GM12872 (cell line): ENCODE measurements around the gene E2F7.

Source experiments
- TF ChIP-seq, protein P1 (sequence below): IDR thresholded peaks from 3 replicates; pipeline ENCODE4 v1.5.1; 2011; ENCODE audit warnings: low read depth, mild to moderate bottlenecking, low read length, moderate library complexity; ENCODE audit not compliant: insufficient read depth

The E2F7 gene

GRCh38 chr12:77102123-77102522 is 36.8 kb upstream of the E2F7 start:
- TF ChIP-seq, protein P1, sequence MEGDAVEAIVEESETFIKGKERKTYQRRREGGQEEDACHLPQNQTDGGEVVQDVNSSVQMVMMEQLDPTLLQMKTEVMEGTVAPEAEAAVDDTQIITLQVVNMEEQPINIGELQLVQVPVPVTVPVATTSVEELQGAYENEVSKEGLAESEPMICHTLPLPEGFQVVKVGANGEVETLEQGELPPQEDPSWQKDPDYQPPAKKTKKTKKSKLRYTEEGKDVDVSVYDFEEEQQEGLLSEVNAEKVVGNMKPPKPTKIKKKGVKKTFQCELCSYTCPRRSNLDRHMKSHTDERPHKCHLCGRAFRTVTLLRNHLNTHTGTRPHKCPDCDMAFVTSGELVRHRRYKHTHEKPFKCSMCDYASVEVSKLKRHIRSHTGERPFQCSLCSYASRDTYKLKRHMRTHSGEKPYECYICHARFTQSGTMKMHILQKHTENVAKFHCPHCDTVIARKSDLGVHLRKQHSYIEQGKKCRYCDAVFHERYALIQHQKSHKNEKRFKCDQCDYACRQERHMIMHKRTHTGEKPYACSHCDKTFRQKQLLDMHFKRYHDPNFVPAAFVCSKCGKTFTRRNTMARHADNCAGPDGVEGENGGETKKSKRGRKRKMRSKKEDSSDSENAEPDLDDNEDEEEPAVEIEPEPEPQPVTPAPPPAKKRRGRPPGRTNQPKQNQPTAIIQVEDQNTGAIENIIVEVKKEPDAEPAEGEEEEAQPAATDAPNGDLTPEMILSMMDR, result no peak

DNA sequence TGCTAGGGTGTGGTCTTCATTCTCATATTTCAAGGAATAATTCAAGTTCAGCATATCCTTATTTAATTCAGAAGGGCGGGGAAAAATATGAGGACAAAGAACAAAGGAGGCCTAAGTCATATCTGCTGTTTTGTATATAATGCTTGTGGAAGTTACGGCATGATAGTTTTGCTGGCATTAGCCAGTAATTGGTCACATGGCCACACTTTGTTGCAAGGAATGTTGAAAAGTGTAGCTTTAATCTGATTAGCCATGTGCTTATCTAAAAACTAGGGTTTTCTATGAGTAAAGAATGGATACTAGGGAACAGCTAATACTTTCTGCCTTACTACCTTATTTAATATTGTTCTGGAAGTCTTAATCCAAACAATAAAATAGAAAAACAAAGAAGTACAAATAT is 34.4 kb upstream of the E2F7 start:
- TF ChIP-seq, protein P1, result no peak

GRCh38 chr12:77097846-77098245 is 32.5 kb upstream of the E2F7 start:
- TF ChIP-seq, protein P1, result no peak

DNA sequence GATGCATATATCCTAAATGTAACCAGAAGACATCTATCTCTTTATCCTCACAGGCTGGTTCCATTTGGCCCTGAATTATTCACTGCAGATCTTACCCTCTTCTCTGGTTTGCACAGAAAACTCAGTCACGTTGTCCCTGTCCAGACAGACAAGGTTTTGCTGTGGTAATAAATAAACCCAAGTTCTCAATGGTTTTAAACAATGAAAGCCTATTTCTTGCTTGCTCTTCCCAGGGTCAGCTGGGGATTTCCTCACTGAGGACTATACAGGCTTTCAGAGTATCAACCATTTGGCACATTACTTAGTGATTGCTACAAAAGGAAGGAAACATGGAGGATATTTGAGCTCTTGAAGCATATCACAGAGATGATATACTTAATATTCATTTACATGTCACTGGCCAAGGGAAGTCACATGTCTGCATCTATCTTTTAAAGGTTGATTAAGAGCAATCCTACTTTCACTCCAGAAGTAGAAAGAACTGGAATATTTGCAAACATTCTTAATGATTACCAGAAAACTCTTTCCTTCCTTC is 24.4 kb upstream of the E2F7 start:
- TF ChIP-seq, protein P1, result no peak

DNA sequence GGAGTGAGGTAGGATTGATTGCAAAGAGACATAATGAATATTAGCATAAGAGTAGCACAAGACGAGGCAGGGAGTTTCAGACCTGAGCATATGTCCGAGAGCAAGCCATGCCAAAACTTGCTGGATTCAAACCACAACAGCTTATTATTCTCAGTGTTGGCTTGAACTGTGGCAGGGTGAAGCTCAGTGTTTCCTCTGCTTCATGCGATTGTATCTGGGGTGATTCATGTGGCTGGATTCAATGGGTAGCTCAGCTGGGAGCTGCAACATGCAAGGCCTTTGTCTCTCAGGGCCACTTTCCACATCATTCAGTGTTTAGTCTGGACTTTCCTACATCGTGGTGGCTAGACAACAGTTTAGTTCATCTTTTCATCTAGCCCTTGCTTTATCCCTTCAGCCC is 22.1 kb upstream of the E2F7 start:
- TF ChIP-seq, protein P1, result no peak

DNA sequence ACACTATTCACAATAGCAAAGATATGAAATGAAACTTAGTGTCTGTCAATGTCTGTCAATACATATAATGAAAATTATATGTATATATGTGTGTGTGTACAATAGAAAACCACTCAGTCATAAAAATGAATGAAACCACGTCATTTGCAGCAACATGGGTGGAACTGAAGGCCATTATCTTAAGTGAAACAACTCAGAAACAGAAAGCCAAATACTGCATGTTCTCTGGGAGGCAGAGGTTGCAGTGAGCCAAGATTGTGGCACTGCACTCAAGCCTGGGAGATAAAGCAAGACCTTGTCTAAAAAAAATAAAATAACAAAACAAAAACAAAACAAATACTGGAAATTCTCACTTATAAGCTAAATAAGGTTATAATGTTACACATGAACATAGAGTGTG is 16.7 kb upstream of the E2F7 start:
- TF ChIP-seq, protein P1, result no peak

- TF ChIP-seq, protein P1, result no peak
Measured at GRCh38 chr12:77079631-77080030, 14.3 kb upstream of the E2F7 start.
